IMR-90 (cell line): ENCODE data around the gene CSRP1. TPM values are rescaled to one million over a fixed set of nuclear protein-coding genes. Genes with fewer than 3 reads are reported as not detected.

Experiments used
- ATAC-seq: fragments of 200-7000 bp; cut with Tn5 transposase; 2 replicates; pipeline ENCODE4 v1.9.1; 2020; ENCODE audit warnings: low read depth, mild to moderate bottlenecking, moderate library complexity
- BruUV-seq: library from RNA; stranded (reverse); fragments of 400-500 nt; replicated peaks from 2 replicates; lab custom pipeline; 2021; lab: Mats Ljungman, UMichigan
- CTCF ChIA-PET: fragments of 300-600 bp; formaldehyde crosslinking; extraction: SDS; loops from one replicate; lab custom pipeline; 2021; ENCODE audit warnings: antibody characterized with exemption; lab: Yijun Ruan, JAX
- POLR2A ChIA-PET: fragments of 300-600 bp; sonication (Branson Sonifier 250); formaldehyde crosslinking; loops from one replicate; lab custom pipeline; 2022; ENCODE audit warnings: antibody characterized with exemption; ENCODE audit not compliant: unreplicated experiment; lab: Charles Lee
- DNase-seq: peaks from one replicate; pipeline ENCODE4 v3.0.0; 2013
- H2AFZ ChIP-seq: replicated peaks from 2 replicates; pipeline ENCODE3; 2013; ENCODE audit warnings: low read length, mild to moderate bottlenecking; ENCODE audit not compliant: poor library complexity
- H2AK5ac ChIP-seq: 2 replicates; pipeline ENCODE4 v1.6.1; 2013; ENCODE audit warnings: low read depth, low read length, inconsistent platforms
- H2AK9ac ChIP-seq: replicated peaks from 2 replicates; pipeline ENCODE3; 2013; ENCODE audit warnings: mild to moderate bottlenecking, low read depth, low read length, moderate library complexity; ENCODE audit not compliant: poor library complexity
- H2BK120ac ChIP-seq: 2 replicates; pipeline ENCODE4 v1.6.1; 2013; ENCODE audit warnings: low read depth, low read length, inconsistent platforms
- H2BK15ac ChIP-seq: 3 replicates; pipeline ENCODE4 v1.6.1; 2013; ENCODE audit warnings: low read depth, low read length, inconsistent platforms
- H2BK20ac ChIP-seq: 2 replicates; pipeline ENCODE4 v1.6.1; 2013; ENCODE audit warnings: low read depth, mild to moderate bottlenecking, inconsistent platforms, low read length, moderate library complexity
- H2BK5ac ChIP-seq: 2 replicates; pipeline ENCODE4 v1.6.1; 2013; ENCODE audit warnings: mild to moderate bottlenecking, low read depth, low read length, inconsistent platforms; ENCODE audit not compliant: poor library complexity, severe bottlenecking
- H3K14ac ChIP-seq: replicated peaks from 2 replicates; pipeline ENCODE4 v1.6.1; 2013; ENCODE audit warnings: low read depth, low read length, inconsistent platforms
- H3K18ac ChIP-seq: 2 replicates; pipeline ENCODE4 v1.6.1; 2013; ENCODE audit warnings: low read depth, low read length, control low read depth
- H3K23ac ChIP-seq: 2 replicates; pipeline ENCODE4 v1.6.1; 2013; ENCODE audit warnings: low read depth, low read length, inconsistent platforms
- H3K27ac ChIP-seq: 2 replicates; pipeline ENCODE4 v1.5.1; 2013; ENCODE audit warnings: mild to moderate bottlenecking, control low read depth, low read length; ENCODE audit not compliant: insufficient read depth
- H3K27me3 ChIP-seq: 2 replicates; pipeline ENCODE4 v1.6.1; 2013; ENCODE audit warnings: low read length; ENCODE audit not compliant: control insufficient read depth, insufficient read depth
- H3K36me3 ChIP-seq: 2 replicates; pipeline ENCODE4 v1.6.1; 2013; ENCODE audit warnings: low read length, mixed read lengths; ENCODE audit not compliant: control insufficient read depth, insufficient read depth
- H3K4ac ChIP-seq: 2 replicates; pipeline ENCODE4 v1.6.1; 2013; ENCODE audit warnings: low read depth, low read length, inconsistent platforms
- H3K4me1 ChIP-seq: 2 replicates; pipeline ENCODE4 v1.6.1; 2013; ENCODE audit warnings: low read length, mixed read lengths; ENCODE audit not compliant: control insufficient read depth, insufficient read depth
- H3K4me2 ChIP-seq: 2 replicates; pipeline ENCODE4 v1.6.1; 2013; ENCODE audit warnings: low read depth, mild to moderate bottlenecking, control low read depth, low read length, moderate library complexity
- H3K4me3 ChIP-seq: 2 replicates; pipeline ENCODE4 v1.5.1; 2013; ENCODE audit warnings: low read depth, mild to moderate bottlenecking, control low read depth, low read length, moderate library complexity; ENCODE audit not compliant: insufficient read depth
- H3K56ac ChIP-seq: 2 replicates; pipeline ENCODE4 v1.6.1; 2013; ENCODE audit warnings: low read length, inconsistent platforms; ENCODE audit not compliant: insufficient read depth; ENCODE audit errors: extremely low read depth
- H3K79me1 ChIP-seq, 2 experiments: 2 replicates each; pipeline ENCODE4 v1.6.1; 2013; ENCODE audit warnings: low read length in 2 of 2, inconsistent platforms in 1 of 2, low read depth in 1 of 2
- H3K9ac ChIP-seq: 2 replicates; pipeline ENCODE4 v1.6.1; 2013; ENCODE audit warnings: low read depth, low read length, control low read depth
- H3K9me1 ChIP-seq: 2 replicates; pipeline ENCODE4 v1.6.1; 2013; ENCODE audit warnings: low read length, inconsistent platforms; ENCODE audit not compliant: insufficient read depth
- H3K9me3 ChIP-seq: 2 replicates; pipeline ENCODE4 v1.6.1; 2013; ENCODE audit warnings: low read length; ENCODE audit not compliant: control insufficient read depth, insufficient read depth
- H4K20me1 ChIP-seq: 2 replicates; pipeline ENCODE4 v1.6.1; 2013; ENCODE audit warnings: low read length, inconsistent platforms; ENCODE audit not compliant: insufficient read depth
- H4K5ac ChIP-seq: 2 replicates; pipeline ENCODE4 v1.6.1; 2013; ENCODE audit warnings: mild to moderate bottlenecking, low read depth, low read length, control low read depth
- H4K8ac ChIP-seq, 2 experiments: 2 replicates each; pipeline ENCODE4 v1.6.1; 2013; ENCODE audit warnings: low read depth in 2 of 2, low read length in 2 of 2, control low read depth in 1 of 2, inconsistent platforms in 1 of 2
- H4K91ac ChIP-seq: 2 replicates; pipeline ENCODE4 v1.6.1; 2013; ENCODE audit warnings: low read depth, low read length, inconsistent platforms; ENCODE audit not compliant: insufficient read depth
- CHD1 ChIP-seq: IDR thresholded peaks from 2 replicates; pipeline ENCODE4 v1.6.1; 2012; ENCODE audit warnings: low read depth, low read length, improper control_type of control experiment
- ELK1 ChIP-seq: fragments of 150-350 bp; IDR thresholded peaks from 2 replicates; pipeline ENCODE4 v1.6.1; 2016; ENCODE audit warnings: low read depth, mild to moderate bottlenecking, low read length, moderate library complexity, borderline replicate concordance
- FOS ChIP-seq: fragments of 150-350 bp; IDR thresholded peaks from 2 replicates; pipeline ENCODE4 v1.6.1; 2016; ENCODE audit warnings: low read depth, low read length
- MAFK ChIP-seq: IDR thresholded peaks from 2 replicates; pipeline ENCODE4 v1.6.1; 2012; ENCODE audit warnings: low read depth, low read length, improper control_type of control experiment
- MAZ ChIP-seq: IDR thresholded peaks from 2 replicates; pipeline ENCODE4 v1.6.1; 2012; ENCODE audit warnings: low read depth, mild to moderate bottlenecking, low read length, improper control_type of control experiment, moderate library complexity, borderline replicate concordance
- NFE2L2 ChIP-seq: fragments of 150-350 bp; IDR thresholded peaks from 2 replicates; pipeline ENCODE4 v1.6.1; 2016; ENCODE audit warnings: low read depth, mild to moderate bottlenecking, low read length
- RAD21 ChIP-seq: IDR thresholded peaks from 2 replicates; pipeline ENCODE4 v1.6.1; 2012; ENCODE audit warnings: low read length, improper control_type of control experiment
- RFX5 ChIP-seq: IDR thresholded peaks from 2 replicates; pipeline ENCODE4 v1.8.0; 2012; ENCODE audit warnings: low read depth, mild to moderate bottlenecking, low read length, moderate library complexity
- SMC3 ChIP-seq: fragments of 150-350 bp; IDR thresholded peaks from 2 replicates; pipeline ENCODE4 v1.6.1; 2016; ENCODE audit warnings: low read depth, mild to moderate bottlenecking, antibody characterized with exemption, low read length, moderate library complexity
- WGBS, 2 experiments: methylation state at CpG; one replicate each; pipeline versions ENCODE4 v1.1.5 to v1.1.7; 2013; ENCODE audit warnings: missing lambda C conversion rate in 2 of 2; ENCODE audit not compliant: insufficient read length in 1 of 2; ENCODE audit errors: extremely low coverage in 2 of 2; 5-methylcytosine and 5-hydroxymethylcytosine counted together
- dilution Hi-C: fragments of 300-500 bp; cut with HindIII; formaldehyde crosslinking; loops from one replicate; pipeline ENCODE4 v1.14.3; 2018; ENCODE audit warnings: low sequenced_read_pairs; ENCODE audit not compliant: unreplicated experiment
- in situ Hi-C: fragments of 300-500 bp; cut with MboI; formaldehyde crosslinking; loops from 3 replicates; pipeline ENCODE4 v1.14.3; 2019; ENCODE audit warnings: low sequenced_read_pairs, inconsistent platforms, mixed read lengths
- intact Hi-C: fragments of 100-400 bp; cut with micrococcal nuclease; formaldehyde crosslinking; loops from 2 replicates; pipeline ENCODE4 v1.10.0; 2022
- polyA plus RNA-seq, 3 experiments: library from polyadenylated mRNA; depleted of rRNA; stranded (reverse); fragments of >200 nt; gene quantifications; 2 replicates each; pipeline ENCODE4 v1.2.3, GENCODE V29; 2012; ENCODE audit warnings: low replicate concordance in 1 of 3
- total RNA-seq: library from RNA; depleted of rRNA; stranded (reverse); fragments of >200 nt; gene quantifications from 2 replicates; pipeline ENCODE4 v1.2.3, GENCODE V29; 2012
- TF ChIP-seq, protein P1 (sequence below): fragments of 150-350 bp; IDR thresholded peaks from 2 replicates; pipeline ENCODE4 v1.6.1; 2017; ENCODE audit warnings: mild to moderate bottlenecking, antibody characterized with exemption, low read length, low read depth

CSRP1 gene
- total and polyA plus RNA-seq, 2 of the 4 experiments (the other 2 are of a cell fraction): 1,037 to 1,498 TPM

GRCh38 chr1:201554789-201555592 is 48.1 kb upstream of the CSRP1 start:
- Histone ChIP-seq H3K27me3 (no peaks in the 10 kb centered on the region), H2BK15ac (peak overlapping the region; percentile 68), H3K4me2 (no peak overlapping the region), H3K4me1 (peaks cover 46% of the 10 kb centered on the region), H2AK9ac (no peak overlapping the region), H3K79me1 (peaks cover 26 to 95% of the 10 kb centered on the region in 2 experiments), H3K9ac (no peak overlapping the region), H2BK5ac (peak overlapping the region; percentile 82), H3K9me1 (peaks cover 34% of the 10 kb centered on the region), H4K91ac (peak overlapping the region; percentile 83), H4K8ac (peak overlapping the region; percentile 31 to 55), H3K14ac (peak overlapping the region; percentile 87), H2BK120ac (peak overlapping the region; percentile 91; the same call in 1 of the 2 replicates), H2AFZ (no peak overlapping the region), H3K18ac (peak overlapping the region; percentile 40; the same call in 1 of the 2 replicates), H3K4ac (peak overlapping the region; percentile 82), H3K9me3 (no peaks in the 10 kb centered on the region), H3K4me3 (no peak overlapping the region), H3K23ac (peak overlapping the region; percentile 53; the same call in 1 of the 2 replicates), H2BK20ac (peak overlapping the region; percentile 86; the same call in 1 of the 2 replicates), H3K56ac (0 out of 2 replicates have a peak overlapping the region, but pooled peaks have one; percentile 10), H4K5ac (peak overlapping the region; percentile 51; the same call in 1 of the 2 replicates), H3K27ac (no peak overlapping the region), H2AK5ac (peak overlapping the region; percentile 95; the same call in 1 of the 2 replicates), H3K36me3 (0 out of 2 replicates have a peak, but pooled peaks cover 2% of the 10 kb centered on the region), H4K20me1 (no peaks in the 10 kb centered on the region)
- DNase-seq: no peak
- TF ChIP-seq MAFK (no peak), ELK1 (no peak), CHD1 (no peak), SMC3 (no peak), MAZ (no peak), NFE2L2 (no peak), RFX5 (no peak), RAD21 (no peak), FOS (no peak)
- TF ChIP-seq, protein P1, sequence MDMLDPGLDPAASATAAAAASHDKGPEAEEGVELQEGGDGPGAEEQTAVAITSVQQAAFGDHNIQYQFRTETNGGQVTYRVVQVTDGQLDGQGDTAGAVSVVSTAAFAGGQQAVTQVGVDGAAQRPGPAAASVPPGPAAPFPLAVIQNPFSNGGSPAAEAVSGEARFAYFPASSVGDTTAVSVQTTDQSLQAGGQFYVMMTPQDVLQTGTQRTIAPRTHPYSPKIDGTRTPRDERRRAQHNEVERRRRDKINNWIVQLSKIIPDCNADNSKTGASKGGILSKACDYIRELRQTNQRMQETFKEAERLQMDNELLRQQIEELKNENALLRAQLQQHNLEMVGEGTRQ: no peak
- BruUV-seq: no TSS peak
- ChIA-PET CTCF (no interaction called here), POLR2A (no interaction called here)
- in situ Hi-C loops (loop anchor here (5.0 kb wide), 2 partner anchors 152 to 232 kb away; no protein-coding TSS in a partner anchor), dilution Hi-C loops (no loop called here), intact Hi-C loops (no loop called here)
- WGBS, 2 experiments: 83% methylated on average over 4 of the region's 7 CpGs; no CpG with 5 or more reads in 1 of the 2 experiments
- no peak for ATAC-seq
